Spleen (tissue), 11 donors: Measurements from ENCODE around the gene RNF148. TPM values are rescaled to one million over a fixed set of nuclear protein-coding genes. Genes with fewer than 3 reads are reported as not detected.

Experiments used
- DNase-seq: peaks from one replicate; pipeline ENCODE4 v3.0.0-alpha.2; 2020
- H3K27ac ChIP-seq, 8 donors: fragments of 200-600 bp; sonication (generic) in 7 of 8; 1 replicate in 4 of 8; 2 replicates in 4 of 8; pipeline versions ENCODE4 v1.5.0 to v1.8.0; 2016 to 2021; ENCODE audit warnings: inconsistent platforms in 4 of 8, mild to moderate bottlenecking in 4 of 8, moderate library complexity in 1 of 8
- H3K27me3 ChIP-seq, 7 donors: fragments of 200-600 bp; sonication (generic) in 6 of 7; replicated peaks in 1 of 7; 1 replicate in 4 of 7; 2 replicates in 3 of 7; pipeline versions ENCODE4 v1.5.0 to v1.8.0; 2016 to 2021; ENCODE audit warnings: inconsistent platforms in 3 of 7, mild to moderate bottlenecking in 1 of 7
- H3K36me3 ChIP-seq, 6 donors: fragments of 200-600 bp; sonication (generic) in 5 of 6; 1 replicate in 4 of 6; 2 replicates in 2 of 6; pipeline versions ENCODE4 v1.5.0 to v1.8.0; 2016 to 2021; ENCODE audit warnings: inconsistent platforms in 2 of 6
- H3K4me1 ChIP-seq, 6 donors: fragments of 200-600 bp; sonication (generic) in 5 of 6; 1 replicate in 3 of 6; 2 replicates in 3 of 6; pipeline versions ENCODE4 v1.5.0 to v1.8.0; 2016 to 2021; ENCODE audit warnings: inconsistent platforms in 3 of 6
- H3K4me3 ChIP-seq, 8 donors: fragments of 200-600 bp; sonication (generic) in 7 of 8; 1 replicate in 4 of 8; 2 replicates in 4 of 8; pipeline versions ENCODE4 v1.5.0 to v1.8.0; 2016 to 2021; ENCODE audit warnings: inconsistent platforms in 4 of 8, mild to moderate bottlenecking in 4 of 8, moderate library complexity in 2 of 8
- H3K9me3 ChIP-seq, 8 donors: fragments of 200-600 bp; sonication (generic) in 7 of 8; 1 replicate in 4 of 8; 2 replicates in 4 of 8; pipeline versions ENCODE4 v1.5.0 to v1.8.0; 2016 to 2021; ENCODE audit warnings: inconsistent platforms in 4 of 8
- POLR2A ChIP-seq, 3 donors: fragments of 450-650 bp; IDR thresholded peaks; one replicate each; pipeline ENCODE4 v1.5.1; 2017; ENCODE audit warnings: antibody characterized with exemption in 3 of 3, mild to moderate bottlenecking in 1 of 3
- POLR2AphosphoS5 ChIP-seq, 3 donors: sonication (generic); formaldehyde crosslinking; IDR thresholded peaks; one replicate each; pipeline ENCODE4 v1.5.1; 2017; ENCODE audit warnings: antibody characterized with exemption in 3 of 3
- WGBS, 5 donors: extraction: QIAGEN DNeasy Blood & Tissue Kit in 3 of 5; methylation state at CpG; one replicate each; pipeline versions ENCODE4 v1.1.5 to v1.1.7; 2013 to 2018; 5-methylcytosine and 5-hydroxymethylcytosine counted together
- intact Hi-C: fragments of 100-400 bp; cut with DNase I; formaldehyde crosslinking; loops from one replicate; pipeline ENCODE4 v1.15.0; 2023; ENCODE audit warnings: low total_unique reads
- polyA plus RNA-seq, 3 donors: library from polyadenylated mRNA; stranded (reverse); fragments of 200-250 nt; gene quantifications; one replicate each; pipeline ENCODE4 v1.2.1, GENCODE V29; 2013
- small RNA-seq, 4 donors: library from RNA; depleted of rRNA; stranded (forward); fragments of <200 nt; gene quantifications; one replicate each; pipeline ENCODE3, GENCODE V24; 2016
- total RNA-seq, 7 donors: library from RNA; depleted of rRNA in 3 of 7; stranded (reverse); fragments of >200 nt in 3 of 7; fragmentation: NEBNext Ultra II Directional in 4 of 7; extraction: Animal tissue kit (Norgen Biotek cat#: 25700) in 4 of 7; gene quantifications; one replicate each; pipeline versions ENCODE4 v1.1.0 to v1.2.1, GENCODE V29; 2016 to 2021
- TF ChIP-seq, protein P1 (sequence below), 11 experiments: fragments of 200-600 bp in 7 of 11; fragments of 450-650 bp in 4 of 11; sonication (generic) in 4 of 11; IDR thresholded peaks in 8 of 11; conservative IDR thresholded peaks in 3 of 11; 1 replicate in 7 of 11; 2 replicates in 4 of 11; pipeline versions ENCODE4 v1.4.0 to v1.8.0; 2016 to 2021; ENCODE audit warnings: antibody characterized with exemption in 11 of 11, inconsistent platforms in 4 of 11, mild to moderate bottlenecking in 1 of 11
- donor health status: healthy with polysubstance abuse.
- donor health status: DM: no; HTN: no; CAD: no; lungs with moderate emphysema.
- donor health status: DM: no; HTN: no; CAD: no.
- donor health status: Bipolar disorder and iron deficiency.
- donor health status: healthy.
- donor health status: DM: no; HTN: no; CAD: no.
- donor health status: DM: yes; HTN: yes; CAD: no.

Gene RNF148
- total and polyA plus RNA-seq, 10 donors, result 0.06 to 2.2 (median 0.99) TPM; not detected in 2

- Histone ChIP-seq H3K4me1 (no peaks in the 10 kb centered on the region), H3K27me3 (no peaks in the 10 kb centered on the region), H3K4me3 (no peak overlapping the region), H3K27ac (no peak overlapping the region), H3K9me3 (no peaks in the 10 kb centered on the region), H3K36me3 (no peaks in the 10 kb centered on the region)
- TF ChIP-seq POLR2AphosphoS5 (IDR thresholded peaks at IDR 0.05), result no peak
- TF ChIP-seq, protein P1, sequence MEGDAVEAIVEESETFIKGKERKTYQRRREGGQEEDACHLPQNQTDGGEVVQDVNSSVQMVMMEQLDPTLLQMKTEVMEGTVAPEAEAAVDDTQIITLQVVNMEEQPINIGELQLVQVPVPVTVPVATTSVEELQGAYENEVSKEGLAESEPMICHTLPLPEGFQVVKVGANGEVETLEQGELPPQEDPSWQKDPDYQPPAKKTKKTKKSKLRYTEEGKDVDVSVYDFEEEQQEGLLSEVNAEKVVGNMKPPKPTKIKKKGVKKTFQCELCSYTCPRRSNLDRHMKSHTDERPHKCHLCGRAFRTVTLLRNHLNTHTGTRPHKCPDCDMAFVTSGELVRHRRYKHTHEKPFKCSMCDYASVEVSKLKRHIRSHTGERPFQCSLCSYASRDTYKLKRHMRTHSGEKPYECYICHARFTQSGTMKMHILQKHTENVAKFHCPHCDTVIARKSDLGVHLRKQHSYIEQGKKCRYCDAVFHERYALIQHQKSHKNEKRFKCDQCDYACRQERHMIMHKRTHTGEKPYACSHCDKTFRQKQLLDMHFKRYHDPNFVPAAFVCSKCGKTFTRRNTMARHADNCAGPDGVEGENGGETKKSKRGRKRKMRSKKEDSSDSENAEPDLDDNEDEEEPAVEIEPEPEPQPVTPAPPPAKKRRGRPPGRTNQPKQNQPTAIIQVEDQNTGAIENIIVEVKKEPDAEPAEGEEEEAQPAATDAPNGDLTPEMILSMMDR (IDR thresholded peaks at IDR 0.05 in 8 of 11, conservative IDR thresholded peaks at IDR 0.05 in 3 of 11), result no peak
- TF ChIP-seq POLR2A (IDR thresholded peaks at IDR 0.05), result no peak
- 73 to 92% (median 79%) methylated on average over 2 of the region's 2 CpGs for WGBS, 5 donors
- intact Hi-C loops, result no loop called here
- no peak for DNase-seq
These were observed 39.0 kb downstream of the RNF148 start for GRCh38 chr7:122663733-122664132.

DNA sequence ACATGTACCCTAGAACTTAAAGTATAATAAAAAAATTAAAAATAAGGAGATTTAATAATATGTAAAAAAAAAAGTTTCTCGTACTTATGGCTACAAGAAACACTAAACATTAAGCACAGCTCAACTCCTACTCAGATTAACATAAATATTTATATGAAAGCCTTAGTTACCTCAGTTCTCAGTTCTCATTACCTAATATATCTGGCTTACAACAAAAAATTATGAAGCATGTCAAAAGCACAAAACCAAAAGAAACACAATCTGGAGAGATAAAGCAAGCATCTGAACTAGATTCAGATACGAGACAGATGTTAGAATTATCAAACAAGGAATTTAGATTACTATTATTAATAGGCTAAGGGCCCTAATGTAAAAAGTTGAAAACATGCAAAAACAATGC is 43.9 kb downstream of the RNF148 start:
- Histone ChIP-seq H3K36me3 (no peaks in the 10 kb centered on the region), H3K27ac (no peak overlapping the region), H3K4me3 (no peak overlapping the region), H3K9me3 (peaks cover 0 to 3% (median 0%) of the 10 kb centered on the region in 8 donors), H3K4me1 (no peaks in the 10 kb centered on the region), H3K27me3 (no peaks in the 10 kb centered on the region)
- DNase-seq, result no peak
- TF ChIP-seq POLR2AphosphoS5 (IDR thresholded peaks at IDR 0.05) (no peak), POLR2A (IDR thresholded peaks at IDR 0.05) (no peak)
- TF ChIP-seq, protein P1 (IDR thresholded peaks at IDR 0.05 in 8 of 11, conservative IDR thresholded peaks at IDR 0.05 in 3 of 11), result no peak
- intact Hi-C loops, result no loop called here
- 72 to 82% (median 79%) methylated on average over 2 of the region's 2 CpGs for WGBS, 5 donors

GRCh38 chr7:122653685-122654084 is 49.0 kb downstream of the RNF148 start:
- intact Hi-C loops, result no loop called here
- Histone ChIP-seq H3K27me3 (no peaks in the 10 kb centered on the region), H3K9me3 (peaks cover 0 to 3% (median 0%) of the 10 kb centered on the region in 8 donors), H3K27ac (no peak overlapping the region), H3K4me3 (no peak overlapping the region), H3K36me3 (no peaks in the 10 kb centered on the region), H3K4me1 (no peaks in the 10 kb centered on the region)
- TF ChIP-seq POLR2AphosphoS5 (IDR thresholded peaks at IDR 0.05) (no peak), POLR2A (IDR thresholded peaks at IDR 0.05) (no peak)
- TF ChIP-seq, protein P1 (IDR thresholded peaks at IDR 0.05 in 8 of 11, conservative IDR thresholded peaks at IDR 0.05 in 3 of 11), result no peak
- 66 to 75% (median 74%) methylated on average over 5 of the region's 5 CpGs for WGBS, 5 donors
- no peak for DNase-seq

GRCh38 chr7:122652876-122653275 is 49.8 kb downstream of the RNF148 start:
- Histone ChIP-seq H3K9me3 (peaks cover 0 to 3% (median 0%) of the 10 kb centered on the region in 8 donors), H3K4me3 (no peak overlapping the region), H3K36me3 (no peaks in the 10 kb centered on the region), H3K27ac (no peak overlapping the region), H3K4me1 (no peaks in the 10 kb centered on the region), H3K27me3 (no peaks in the 10 kb centered on the region)
- intact Hi-C loops, result no loop called here
- TF ChIP-seq POLR2AphosphoS5 (IDR thresholded peaks at IDR 0.05) (no peak), POLR2A (IDR thresholded peaks at IDR 0.05) (no peak)
- TF ChIP-seq, protein P1 (IDR thresholded peaks at IDR 0.05 in 8 of 11, conservative IDR thresholded peaks at IDR 0.05 in 3 of 11), result no peak
- no peak for DNase-seq
- WGBS, 5 donors, result 44 to 70% (median 56%) methylated on average over 4 of the region's 4 CpGs

Small RNAs within 50 kb of the gene (small RNA-seq; reads per million reads assigned to genes)
- gene AC006463.1, result 0 reads per million in 4 donors

Other genes starting within 250 kb of the RNF148 start
- 1 to 10 TPM in 4 of 7 donors, under 1 TPM in 3; 0.37 to 2.4 (median 1.2) TPM for gene RNF133, start 3.8 kb downstream of the RNF148 start, total RNA-seq
- gene RNF133, start 3.8 kb downstream of the RNF148 start, polyA plus RNA-seq, result not detected
- 10 to 100 TPM in 6 of 7 donors, 1 to 10 TPM in 1; 8.9 to 19.3 (median 15.5) TPM for gene CADPS2, start 183.5 kb upstream of the RNF148 start, total RNA-seq
- 1 to 10 TPM; 2.4 to 5.1 (median 2.6) TPM for gene CADPS2, start 183.5 kb upstream of the RNF148 start, polyA plus RNA-seq